Spleen (tissue), 11 donors: Measurements from ENCODE around the gene SCPEP1. TPM values are rescaled to one million over a fixed set of nuclear protein-coding genes. Genes with fewer than 3 reads are reported as not detected.

ENCODE experiments used
- DNase-seq: peaks from one replicate; pipeline ENCODE4 v3.0.0-alpha.2; 2020
- H3K27ac ChIP-seq, 8 donors: fragments of 200-600 bp; sonication (generic) in 7 of 8; 1 replicate in 4 of 8; 2 replicates in 4 of 8; pipeline versions ENCODE4 v1.5.0 to v1.8.0; 2016 to 2021; ENCODE audit warnings: inconsistent platforms in 4 of 8, mild to moderate bottlenecking in 4 of 8, moderate library complexity in 1 of 8
- H3K27me3 ChIP-seq, 7 donors: fragments of 200-600 bp; sonication (generic) in 6 of 7; replicated peaks in 1 of 7; 1 replicate in 4 of 7; 2 replicates in 3 of 7; pipeline versions ENCODE4 v1.5.0 to v1.8.0; 2016 to 2021; ENCODE audit warnings: inconsistent platforms in 3 of 7, mild to moderate bottlenecking in 1 of 7
- H3K36me3 ChIP-seq, 6 donors: fragments of 200-600 bp; sonication (generic) in 5 of 6; 1 replicate in 4 of 6; 2 replicates in 2 of 6; pipeline versions ENCODE4 v1.5.0 to v1.8.0; 2016 to 2021; ENCODE audit warnings: inconsistent platforms in 2 of 6
- H3K4me1 ChIP-seq, 6 donors: fragments of 200-600 bp; sonication (generic) in 5 of 6; 1 replicate in 3 of 6; 2 replicates in 3 of 6; pipeline versions ENCODE4 v1.5.0 to v1.8.0; 2016 to 2021; ENCODE audit warnings: inconsistent platforms in 3 of 6
- H3K4me3 ChIP-seq, 8 donors: fragments of 200-600 bp; sonication (generic) in 7 of 8; 1 replicate in 4 of 8; 2 replicates in 4 of 8; pipeline versions ENCODE4 v1.5.0 to v1.8.0; 2016 to 2021; ENCODE audit warnings: inconsistent platforms in 4 of 8, mild to moderate bottlenecking in 4 of 8, moderate library complexity in 2 of 8
- H3K9me3 ChIP-seq, 8 donors: fragments of 200-600 bp; sonication (generic) in 7 of 8; 1 replicate in 4 of 8; 2 replicates in 4 of 8; pipeline versions ENCODE4 v1.5.0 to v1.8.0; 2016 to 2021; ENCODE audit warnings: inconsistent platforms in 4 of 8
- POLR2A ChIP-seq, 3 donors: fragments of 450-650 bp; IDR thresholded peaks; one replicate each; pipeline ENCODE4 v1.5.1; 2017; ENCODE audit warnings: antibody characterized with exemption in 3 of 3, mild to moderate bottlenecking in 1 of 3
- POLR2AphosphoS5 ChIP-seq, 3 donors: sonication (generic); formaldehyde crosslinking; IDR thresholded peaks; one replicate each; pipeline ENCODE4 v1.5.1; 2017; ENCODE audit warnings: antibody characterized with exemption in 3 of 3
- WGBS, 5 donors: extraction: QIAGEN DNeasy Blood & Tissue Kit in 3 of 5; methylation state at CpG; one replicate each; pipeline versions ENCODE4 v1.1.5 to v1.1.7; 2013 to 2018; 5-methylcytosine and 5-hydroxymethylcytosine counted together
- intact Hi-C: fragments of 100-400 bp; cut with DNase I; formaldehyde crosslinking; loops from one replicate; pipeline ENCODE4 v1.15.0; 2023; ENCODE audit warnings: low total_unique reads
- polyA plus RNA-seq, 3 donors: library from polyadenylated mRNA; stranded (reverse); fragments of 200-250 nt; gene quantifications; one replicate each; pipeline ENCODE4 v1.2.1, GENCODE V29; 2013
- total RNA-seq, 7 donors: library from RNA; depleted of rRNA in 3 of 7; stranded (reverse); fragments of >200 nt in 3 of 7; fragmentation: NEBNext Ultra II Directional in 4 of 7; extraction: Animal tissue kit (Norgen Biotek cat#: 25700) in 4 of 7; gene quantifications; one replicate each; pipeline versions ENCODE4 v1.1.0 to v1.2.1, GENCODE V29; 2016 to 2021
- TF ChIP-seq, protein P1 (sequence below), 11 experiments: fragments of 200-600 bp in 7 of 11; fragments of 450-650 bp in 4 of 11; sonication (generic) in 4 of 11; IDR thresholded peaks in 8 of 11; conservative IDR thresholded peaks in 3 of 11; 1 replicate in 7 of 11; 2 replicates in 4 of 11; pipeline versions ENCODE4 v1.4.0 to v1.8.0; 2016 to 2021; ENCODE audit warnings: antibody characterized with exemption in 11 of 11, inconsistent platforms in 4 of 11, mild to moderate bottlenecking in 1 of 11
- donor health status: healthy with polysubstance abuse.
- donor health status: DM: no; HTN: no; CAD: no; lungs with moderate emphysema.
- donor health status: DM: no; HTN: no; CAD: no.
- donor health status: Bipolar disorder and iron deficiency.
- donor health status: healthy.
- donor health status: DM: no; HTN: no; CAD: no.
- donor health status: DM: yes; HTN: yes; CAD: no.

The SCPEP1 gene
- total and polyA plus RNA-seq, 10 donors, result 74.4 to 127 (median 97.7) TPM

DNA sequence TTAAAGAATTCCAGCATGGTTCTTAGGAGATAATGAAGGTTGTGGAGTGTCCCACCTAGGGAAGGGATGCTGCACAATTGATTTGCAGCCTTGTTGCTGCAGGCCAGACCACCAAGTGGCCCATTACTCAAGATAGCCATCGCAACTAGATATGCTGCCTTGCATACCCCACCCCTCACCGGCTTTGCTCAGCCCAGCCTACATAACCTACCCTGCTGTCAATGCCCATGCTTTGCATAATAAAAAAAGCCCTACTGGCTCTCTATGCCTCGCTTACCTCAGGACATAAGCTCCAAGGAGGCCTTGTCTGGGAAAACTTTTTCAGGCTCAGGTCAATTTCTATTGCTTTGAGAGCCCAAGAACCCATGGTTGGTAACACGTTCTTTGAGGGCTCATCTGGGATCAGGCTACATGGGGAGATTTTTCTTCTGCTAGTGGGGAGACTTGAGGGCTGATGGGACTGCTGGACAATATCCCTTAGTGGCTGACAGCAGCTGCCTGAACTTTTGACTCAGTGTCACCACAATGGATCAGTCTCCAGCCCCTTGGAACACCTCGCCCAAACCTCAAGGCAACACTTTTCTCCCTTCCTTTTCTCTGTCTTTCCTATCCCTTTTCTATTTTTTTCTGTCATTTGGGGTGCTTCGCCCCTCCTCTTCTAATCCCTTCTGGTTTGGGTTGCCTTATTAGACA lies 38.3 kb downstream of the SCPEP1 start:
- Histone ChIP-seq H3K27me3 (peaks cover 0 to 14% (median 0%) of the 10 kb centered on the region in 7 donors), H3K27ac (no peak overlapping the region), H3K9me3 (no peaks in the 10 kb centered on the region), H3K36me3 (no peaks in the 10 kb centered on the region), H3K4me1 (no peaks in the 10 kb centered on the region), H3K4me3 (no peak overlapping the region)
- intact Hi-C loops, result no loop called here
- DNase-seq, result no peak
- TF ChIP-seq, protein P1, sequence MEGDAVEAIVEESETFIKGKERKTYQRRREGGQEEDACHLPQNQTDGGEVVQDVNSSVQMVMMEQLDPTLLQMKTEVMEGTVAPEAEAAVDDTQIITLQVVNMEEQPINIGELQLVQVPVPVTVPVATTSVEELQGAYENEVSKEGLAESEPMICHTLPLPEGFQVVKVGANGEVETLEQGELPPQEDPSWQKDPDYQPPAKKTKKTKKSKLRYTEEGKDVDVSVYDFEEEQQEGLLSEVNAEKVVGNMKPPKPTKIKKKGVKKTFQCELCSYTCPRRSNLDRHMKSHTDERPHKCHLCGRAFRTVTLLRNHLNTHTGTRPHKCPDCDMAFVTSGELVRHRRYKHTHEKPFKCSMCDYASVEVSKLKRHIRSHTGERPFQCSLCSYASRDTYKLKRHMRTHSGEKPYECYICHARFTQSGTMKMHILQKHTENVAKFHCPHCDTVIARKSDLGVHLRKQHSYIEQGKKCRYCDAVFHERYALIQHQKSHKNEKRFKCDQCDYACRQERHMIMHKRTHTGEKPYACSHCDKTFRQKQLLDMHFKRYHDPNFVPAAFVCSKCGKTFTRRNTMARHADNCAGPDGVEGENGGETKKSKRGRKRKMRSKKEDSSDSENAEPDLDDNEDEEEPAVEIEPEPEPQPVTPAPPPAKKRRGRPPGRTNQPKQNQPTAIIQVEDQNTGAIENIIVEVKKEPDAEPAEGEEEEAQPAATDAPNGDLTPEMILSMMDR (IDR thresholded peaks at IDR 0.05 in 8 of 11, conservative IDR thresholded peaks at IDR 0.05 in 3 of 11), result no peak
- TF ChIP-seq POLR2A (IDR thresholded peaks at IDR 0.05) (no peak), POLR2AphosphoS5 (IDR thresholded peaks at IDR 0.05) (no peak)
- WGBS, 5 donors, result 86 to 93% (median 88%) methylated on average over 6 of the region's 6 CpGs

DNA sequence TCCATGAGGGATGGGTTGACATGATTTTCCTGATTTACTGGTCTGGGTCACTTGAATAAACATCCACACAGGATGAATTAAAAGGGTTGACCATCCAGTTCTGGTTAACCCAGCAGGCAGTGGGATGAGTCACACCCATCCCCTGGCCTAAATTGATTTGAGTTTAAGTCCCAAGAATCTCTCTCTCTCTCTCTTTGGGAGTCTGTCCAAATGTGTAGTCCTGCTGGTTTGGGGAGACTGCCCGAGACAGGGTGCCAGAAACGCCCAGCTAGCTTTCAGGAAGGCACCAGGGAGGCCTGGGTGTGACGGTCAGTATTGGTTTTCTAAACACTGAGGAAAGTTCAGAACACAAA lies 38.8 kb downstream of the SCPEP1 start:
- TF ChIP-seq POLR2A (IDR thresholded peaks at IDR 0.05) (no peak), POLR2AphosphoS5 (IDR thresholded peaks at IDR 0.05) (no peak)
- TF ChIP-seq, protein P1 (IDR thresholded peaks at IDR 0.05 in 8 of 11, conservative IDR thresholded peaks at IDR 0.05 in 3 of 11), result no peak
- intact Hi-C loops, result no loop called here
- no peaks in the 10 kb centered on the region for H3K36me3 ChIP-seq
- H3K27me3 ChIP-seq, result peaks cover 0 to 14% (median 0%) of the 10 kb centered on the region in 7 donors
- no peaks in the 10 kb centered on the region for H3K4me1 ChIP-seq
- H3K27ac ChIP-seq, result no peak overlapping the region
- no peak overlapping the region for H3K4me3 ChIP-seq
- 54 to 63% (median 56%) methylated on average over 3 of the region's 3 CpGs for WGBS, 5 donors
- no peaks in the 10 kb centered on the region for H3K9me3 ChIP-seq
- DNase-seq, result no peak

DNA sequence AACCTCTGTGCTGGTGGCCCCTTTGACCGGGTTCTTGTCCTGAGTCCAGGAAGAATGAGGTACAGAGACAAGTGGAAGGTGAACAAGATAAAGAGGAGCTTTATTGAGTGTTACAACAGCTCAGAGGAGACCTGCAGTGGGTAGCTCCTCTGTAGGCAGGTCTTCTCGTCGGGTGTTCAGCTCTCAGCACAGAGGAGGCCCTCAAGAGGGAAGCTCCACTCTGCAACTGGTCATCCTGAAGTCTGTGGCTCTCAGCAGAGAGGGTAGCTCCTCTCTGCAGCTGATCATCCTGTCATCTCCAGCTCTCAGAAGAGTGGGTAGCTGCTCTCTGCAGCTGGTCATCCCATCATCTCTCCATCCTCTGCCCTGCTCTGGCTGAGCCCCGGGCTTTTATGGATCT lies 39.7 kb downstream of the SCPEP1 start:
- Histone ChIP-seq H3K27me3 (peaks cover 0 to 14% (median 0%) of the 10 kb centered on the region in 7 donors), H3K4me1 (no peaks in the 10 kb centered on the region), H3K27ac (no peak overlapping the region), H3K36me3 (no peaks in the 10 kb centered on the region), H3K9me3 (no peaks in the 10 kb centered on the region), H3K4me3 (no peak overlapping the region)
- WGBS, 5 donors, result 61 to 89% (median 75%) methylated on average over 3 to 4 of the region's 4 CpGs
- intact Hi-C loops, result no loop called here
- DNase-seq, result no peak
- TF ChIP-seq POLR2AphosphoS5 (IDR thresholded peaks at IDR 0.05) (no peak), POLR2A (IDR thresholded peaks at IDR 0.05) (no peak)
- TF ChIP-seq, protein P1 (IDR thresholded peaks at IDR 0.05 in 8 of 11, conservative IDR thresholded peaks at IDR 0.05 in 3 of 11), result no peak

DNA sequence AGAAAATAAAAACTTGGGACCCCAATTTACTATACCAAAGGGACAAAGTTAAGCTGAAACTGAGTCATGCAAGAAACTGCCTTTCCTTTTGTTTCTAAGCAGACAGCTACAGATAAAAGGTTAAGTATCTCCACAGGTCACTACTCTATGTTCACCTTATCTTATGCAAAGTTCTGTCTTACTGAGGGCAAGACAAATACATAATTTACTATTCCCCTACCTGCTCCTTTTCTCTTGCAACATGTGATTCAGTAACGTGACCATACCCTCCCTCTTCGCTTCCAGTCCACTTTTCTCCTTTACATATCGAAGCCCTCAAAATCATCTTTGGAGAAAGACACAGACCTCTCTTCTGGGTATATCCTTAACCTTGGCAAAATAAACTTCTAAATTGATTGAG lies 42.3 kb downstream of the SCPEP1 start:
- no peak overlapping the region for H3K4me3 ChIP-seq
- TF ChIP-seq POLR2A (IDR thresholded peaks at IDR 0.05), result no peak
- TF ChIP-seq, protein P1 (IDR thresholded peaks at IDR 0.05 in 8 of 11, conservative IDR thresholded peaks at IDR 0.05 in 3 of 11), result no peak
- no peak for TF ChIP-seq POLR2AphosphoS5 (IDR thresholded peaks at IDR 0.05)

More for the DNA sequence above, 42.3 kb downstream of the SCPEP1 start:
- no peak for DNase-seq
- intact Hi-C loops, result no loop called here
- 56 to 87% (median 83%) methylated on average over 3 of the region's 3 CpGs for WGBS, 5 donors
- Histone ChIP-seq H3K27ac (no peak overlapping the region), H3K9me3 (peaks cover 0 to 7% (median 3%) of the 10 kb centered on the region in 8 donors), H3K4me1 (no peaks in the 10 kb centered on the region), H3K27me3 (peaks cover 0 to 26% (median 0%) of the 10 kb centered on the region in 7 donors), H3K36me3 (no peaks in the 10 kb centered on the region)
